ENCODE results near the gene KIF19.

KIF19 gene

GRCh38 chr17:74337834-74338500 lies 11.9 kb downstream of the KIF19 start:
- in situ Hi-C loops (cut with HindIII; ENCODE audit: low sequenced_read_pairs) = no loop called here

GRCh38 chr17:74339537-74340195 lies 13.6 kb downstream of the KIF19 start:
- in situ Hi-C loops (cut with HindIII; ENCODE audit: low sequenced_read_pairs) = no loop called here

GRCh38 chr17:74340470-74341023 lies 14.5 kb downstream of the KIF19 start:
- in situ Hi-C loops (cut with HindIII; ENCODE audit: low sequenced_read_pairs) = no loop called here

GRCh38 chr17:74342224-74342623 lies 16.2 kb downstream of the KIF19 start:
- in situ Hi-C loops (cut with HindIII; ENCODE audit: low sequenced_read_pairs) = no loop called here

- in situ Hi-C loops (cut with HindIII; ENCODE audit: low sequenced_read_pairs) = no loop called here
Observed at GRCh38 chr17:74343121-74343520, 17.1 kb downstream of the KIF19 start.

- in situ Hi-C loops (cut with HindIII; ENCODE audit: low sequenced_read_pairs) = no loop called here
Observed at GRCh38 chr17:74343526-74344284, 17.7 kb downstream of the KIF19 start.

DNA sequence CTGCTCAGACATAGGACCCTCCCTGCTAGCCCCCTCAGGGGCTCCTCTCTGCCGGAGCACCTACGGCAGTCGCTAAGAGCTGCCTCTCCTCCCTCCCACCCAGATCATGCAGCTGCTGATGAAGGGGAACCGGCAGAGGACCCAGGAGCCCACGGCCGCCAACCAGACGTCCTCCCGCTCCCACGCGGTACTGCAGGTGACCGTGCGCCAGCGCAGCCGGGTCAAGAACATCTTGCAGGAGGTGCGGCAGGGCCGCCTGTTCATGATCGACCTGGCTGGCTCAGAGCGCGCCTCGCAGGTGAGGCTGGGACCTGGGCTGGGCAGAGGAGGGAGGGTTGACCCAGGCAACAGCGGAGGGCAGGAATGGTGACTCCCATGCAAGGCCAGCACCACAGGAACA lies 18.6 kb downstream of the KIF19 start:
- in situ Hi-C loops (cut with HindIII; ENCODE audit: low sequenced_read_pairs) = loop anchor here (5.0 kb wide), 1 partner anchor 42 kb away; no protein-coding TSS in a partner anchor

- in situ Hi-C loops (cut with HindIII; ENCODE audit: low sequenced_read_pairs) = loop anchor here (5.0 kb wide), 1 partner anchor 43 kb away; no protein-coding TSS in a partner anchor
Observed at GRCh38 chr17:74345433-74346241, 19.6 kb downstream of the KIF19 start.

GRCh38 chr17:74347646-74348045 lies 21.6 kb downstream of the KIF19 start:
- in situ Hi-C loops (cut with HindIII; ENCODE audit: low sequenced_read_pairs) = loop anchor here (5.0 kb wide), 1 partner anchor 45 kb away; no protein-coding TSS in a partner anchor

GRCh38 chr17:74349120-74349519 lies 23.1 kb downstream of the KIF19 start:
- in situ Hi-C loops (cut with HindIII; ENCODE audit: low sequenced_read_pairs) = loop anchor here (5.0 kb wide), 1 partner anchor 47 kb away; no protein-coding TSS in a partner anchor

- in situ Hi-C loops (cut with HindIII; ENCODE audit: low sequenced_read_pairs) = no loop called here
Observed at GRCh38 chr17:74350486-74350885, 24.5 kb downstream of the KIF19 start.

- in situ Hi-C loops (cut with HindIII; ENCODE audit: low sequenced_read_pairs) = no loop called here
Observed at GRCh38 chr17:74351552-74352210, 25.7 kb downstream of the KIF19 start.

DNA sequence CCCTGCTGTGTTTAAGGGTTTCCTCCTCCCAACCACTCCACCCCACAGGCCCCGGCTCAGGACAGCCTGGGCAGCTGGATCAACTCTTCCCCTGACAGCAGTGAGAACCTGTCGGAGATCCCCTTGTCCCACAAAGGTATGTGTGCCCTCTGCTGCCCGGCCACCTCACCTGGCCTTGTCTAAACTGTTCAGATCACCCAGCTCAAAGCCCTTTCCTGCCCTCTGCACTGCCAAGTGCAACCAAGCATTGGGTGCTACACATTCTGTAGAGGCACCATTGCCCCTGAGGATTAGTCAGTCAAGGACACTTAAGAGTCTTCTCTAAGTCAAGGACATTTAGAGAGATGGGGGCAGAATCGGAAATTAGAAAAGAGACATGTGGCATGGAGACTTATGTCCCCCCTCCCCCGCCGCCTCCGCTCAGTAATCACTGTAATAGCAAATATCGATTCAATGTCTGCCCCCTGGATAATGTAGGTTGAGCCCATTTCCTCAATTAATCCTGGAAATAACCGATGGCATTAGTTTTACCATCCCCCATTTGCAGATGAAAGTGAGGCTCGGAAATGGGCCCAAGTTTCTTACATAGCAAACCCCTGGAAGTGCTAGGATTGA lies 27.5 kb downstream of the KIF19 start:
- in situ Hi-C loops (cut with HindIII; ENCODE audit: low sequenced_read_pairs) = no loop called here

GRCh38 chr17:74354123-74354522 lies 28.1 kb downstream of the KIF19 start:
- in situ Hi-C loops (cut with HindIII; ENCODE audit: low sequenced_read_pairs) = no loop called here

GRCh38 chr17:74354561-74354960 lies 28.5 kb downstream of the KIF19 start:
- in situ Hi-C loops (cut with HindIII; ENCODE audit: low sequenced_read_pairs) = no loop called here

DNA sequence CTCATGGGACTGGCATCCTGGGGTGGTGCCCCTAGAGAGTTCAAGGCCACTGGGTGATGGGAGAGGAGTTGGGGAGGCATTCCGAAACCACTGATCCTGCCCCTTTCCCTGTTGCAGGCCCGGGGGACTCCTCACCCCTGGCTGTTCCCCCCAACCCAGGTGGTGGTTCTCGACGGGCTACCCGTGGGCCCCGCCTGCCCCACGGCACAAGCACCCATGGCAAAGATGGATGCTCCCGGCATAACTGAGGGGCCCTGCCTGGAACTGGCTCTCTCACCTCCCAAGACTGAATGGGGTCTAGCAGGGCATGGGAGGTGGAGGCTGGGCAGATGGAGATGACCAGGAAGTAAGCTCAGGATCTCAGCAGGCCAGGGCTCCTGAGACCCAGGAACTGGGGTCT lies 29.0 kb downstream of the KIF19 start:
- in situ Hi-C loops (cut with HindIII; ENCODE audit: low sequenced_read_pairs) = no loop called here

- in situ Hi-C loops (cut with HindIII; ENCODE audit: low sequenced_read_pairs) = no loop called here
Observed at GRCh38 chr17:74356646-74357465, 30.8 kb downstream of the KIF19 start.

DNA sequence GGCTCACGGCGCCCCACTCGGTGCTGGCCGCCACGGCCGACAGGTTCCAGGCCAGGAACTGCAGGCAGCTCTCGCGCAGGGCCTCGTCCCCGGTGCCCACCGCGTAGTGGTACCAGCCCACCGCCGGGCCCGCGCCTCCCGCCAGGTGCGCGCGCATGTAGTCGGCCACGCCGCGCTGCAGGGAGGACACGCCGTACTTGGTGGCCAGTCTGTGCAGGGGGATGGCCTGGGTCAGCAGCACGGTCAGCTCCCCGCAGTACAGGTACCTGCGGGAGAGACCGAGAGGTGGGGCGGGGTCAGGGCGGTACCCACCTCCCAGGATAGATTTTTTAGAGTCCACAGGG lies 31.4 kb downstream of the KIF19 start:
- in situ Hi-C loops (cut with HindIII; ENCODE audit: low sequenced_read_pairs) = no loop called here

- in situ Hi-C loops (cut with HindIII; ENCODE audit: low sequenced_read_pairs) = no loop called here
Observed at GRCh38 chr17:74358697-74359096, 32.7 kb downstream of the KIF19 start.
